ENCODE data around the gene HAVCR1.

Gene HAVCR1

DNA sequence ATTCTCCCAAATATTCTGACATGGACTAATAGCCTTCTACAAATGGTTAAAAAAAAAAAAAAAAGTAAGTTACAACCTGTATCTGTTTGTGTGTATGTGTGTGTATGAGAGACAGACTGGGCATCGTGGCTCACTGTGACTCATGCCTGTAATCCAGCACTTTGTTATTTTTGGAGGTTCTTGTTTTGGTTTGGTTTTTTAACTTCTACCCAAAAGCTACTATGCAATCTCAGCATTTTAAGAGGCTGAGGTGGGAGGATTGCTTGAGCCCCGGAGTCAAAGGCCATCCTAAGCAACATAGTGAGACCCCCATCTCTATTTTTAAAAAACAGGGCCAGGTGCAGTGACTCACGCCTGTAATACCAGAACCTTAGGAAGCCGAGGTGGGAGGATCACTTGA is 17.6 kb upstream of the HAVCR1 start:
- DNase-seq (ENCODE audit: insufficient read length, low spot score) (no peak), FAIRE-seq (peak; percentile 65)
- TF ChIP-seq SPI1 (IDR thresholded peaks at IDR 0.05; ENCODE audit: low read depth, low read length), result no peak
- TF ChIP-seq TAF1 (IDR thresholded peaks at IDR 0.05; ENCODE audit: low read depth, low read length), result no peak
- TF ChIP-seq PAX5 (IDR thresholded peaks at IDR 0.05; ENCODE audit: insufficient read depth, low read length, severe bottlenecking), result no peak
- no peak for TF ChIP-seq POU2F2 (IDR thresholded peaks at IDR 0.05; ENCODE audit: low read depth, low read length)
- no peak for TF ChIP-seq POLR2A (IDR thresholded peaks at IDR 0.05; ENCODE audit: low read depth, low read length)
- no peak for TF ChIP-seq POLR2AphosphoS5 (IDR thresholded peaks at IDR 0.05; ENCODE audit: low read depth, low read length)

DNA sequence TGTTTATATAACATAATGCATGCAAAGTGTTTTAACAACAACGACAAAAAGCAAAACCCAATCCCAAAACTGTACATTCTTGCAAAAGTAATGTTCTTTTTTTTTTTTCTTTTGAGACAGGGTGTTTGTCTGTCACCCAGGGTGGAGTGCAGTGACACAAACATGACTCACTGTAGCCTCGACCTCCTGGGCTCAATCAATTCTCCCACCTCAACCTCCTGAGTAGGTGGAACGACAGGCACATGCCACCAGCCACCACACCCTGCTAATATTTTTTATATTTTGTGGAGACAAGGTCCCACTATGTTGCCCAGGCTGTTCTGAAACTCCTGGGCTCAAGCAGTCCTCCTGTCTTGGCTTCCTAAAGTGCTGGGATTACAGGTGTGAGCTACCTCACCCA is 13.6 kb upstream of the HAVCR1 start:
- DNase-seq (ENCODE audit: insufficient read length, low spot score) (no peak), FAIRE-seq (peak; percentile 26)
- no peak for TF ChIP-seq POU2F2 (IDR thresholded peaks at IDR 0.05; ENCODE audit: low read depth, low read length)
- TF ChIP-seq TAF1 (IDR thresholded peaks at IDR 0.05; ENCODE audit: low read depth, low read length), result no peak
- TF ChIP-seq POLR2AphosphoS5 (IDR thresholded peaks at IDR 0.05; ENCODE audit: low read depth, low read length), result no peak
- no peak for TF ChIP-seq POLR2A (IDR thresholded peaks at IDR 0.05; ENCODE audit: low read depth, low read length)
- TF ChIP-seq PAX5 (IDR thresholded peaks at IDR 0.05; ENCODE audit: insufficient read depth, low read length, severe bottlenecking), result no peak
- TF ChIP-seq SPI1 (IDR thresholded peaks at IDR 0.05; ENCODE audit: low read depth, low read length), result no peak

DNA sequence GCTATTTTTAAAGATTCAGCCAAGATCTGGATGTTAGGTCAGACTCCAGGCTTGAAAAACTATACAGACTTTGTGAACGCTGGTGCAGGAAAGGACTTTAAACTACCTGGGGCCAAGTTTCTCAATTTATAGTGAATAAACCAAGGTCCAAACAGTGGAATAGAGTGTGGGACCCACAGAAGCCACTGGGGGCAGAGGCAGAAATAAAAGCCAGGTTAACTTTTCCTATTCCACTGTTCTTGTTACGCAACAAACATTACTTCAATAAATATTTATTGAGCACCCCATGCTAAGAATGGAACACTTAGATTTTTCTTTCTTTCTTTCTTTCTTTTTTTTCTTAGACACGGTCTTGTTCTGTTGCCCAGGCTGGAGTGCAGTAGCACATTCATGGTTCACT is 11.0 kb upstream of the HAVCR1 start:
- no peak for TF ChIP-seq TAF1 (IDR thresholded peaks at IDR 0.05; ENCODE audit: low read depth, low read length)
- TF ChIP-seq POLR2A (IDR thresholded peaks at IDR 0.05; ENCODE audit: low read depth, low read length), result no peak
- no peak for TF ChIP-seq SPI1 (IDR thresholded peaks at IDR 0.05; ENCODE audit: low read depth, low read length)
- no peak for TF ChIP-seq POLR2AphosphoS5 (IDR thresholded peaks at IDR 0.05; ENCODE audit: low read depth, low read length)
- no peak for TF ChIP-seq PAX5 (IDR thresholded peaks at IDR 0.05; ENCODE audit: insufficient read depth, low read length, severe bottlenecking)
- TF ChIP-seq POU2F2 (IDR thresholded peaks at IDR 0.05; ENCODE audit: low read depth, low read length), result no peak
- no peak for FAIRE-seq
- DNase-seq (ENCODE audit: insufficient read length, low spot score), result no peak

DNA sequence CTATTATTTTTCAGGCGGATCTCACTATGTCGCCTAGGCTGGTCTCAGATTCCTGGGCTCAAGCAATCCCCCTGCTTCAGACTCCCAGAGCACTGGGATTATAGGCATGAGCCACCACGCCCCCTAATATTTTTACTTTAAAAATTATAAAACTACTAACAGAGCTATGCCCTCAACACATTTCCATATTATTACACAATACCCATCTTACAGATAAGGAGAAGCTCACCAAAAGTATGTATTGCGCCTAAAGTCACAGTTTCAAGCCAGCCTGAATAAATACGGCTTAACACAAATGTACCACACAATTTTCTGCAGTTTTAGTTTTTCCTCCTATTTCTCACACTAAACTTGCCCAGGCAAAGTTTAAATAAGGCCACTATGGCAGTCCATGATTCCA is 9.9 kb upstream of the HAVCR1 start:
- FAIRE-seq (no peak), DNase-seq (ENCODE audit: insufficient read length, low spot score) (no peak)
- TF ChIP-seq TAF1 (IDR thresholded peaks at IDR 0.05; ENCODE audit: low read depth, low read length) (no peak), PAX5 (IDR thresholded peaks at IDR 0.05; ENCODE audit: insufficient read depth, low read length, severe bottlenecking) (no peak)

DNA sequence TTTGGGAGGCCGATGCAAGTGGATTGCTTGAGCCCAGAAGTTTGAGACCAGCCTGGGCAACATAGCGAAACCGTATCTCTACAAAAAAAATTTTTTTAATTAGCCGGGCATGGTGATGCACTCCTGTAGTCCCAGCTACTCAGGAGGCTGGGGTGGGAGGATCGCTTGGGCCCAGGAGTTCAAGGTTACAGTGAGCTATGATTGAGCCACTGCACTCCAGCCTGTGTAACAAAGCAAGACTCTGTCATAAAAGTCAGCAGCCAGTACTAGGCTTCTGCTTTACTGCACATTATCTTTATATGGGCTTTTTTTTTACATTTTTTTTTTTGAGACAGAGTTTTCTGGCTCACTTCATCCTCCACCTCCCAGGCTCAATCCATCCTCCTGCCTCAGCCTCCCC is 9.4 kb upstream of the HAVCR1 start:
- FAIRE-seq (no peak), DNase-seq (ENCODE audit: insufficient read length, low spot score) (no peak)
- TF ChIP-seq POU2F2 (IDR thresholded peaks at IDR 0.05; ENCODE audit: low read depth, low read length) (no peak), POLR2AphosphoS5 (IDR thresholded peaks at IDR 0.05; ENCODE audit: low read depth, low read length) (no peak), SPI1 (IDR thresholded peaks at IDR 0.05; ENCODE audit: low read depth, low read length) (no peak), POLR2A (IDR thresholded peaks at IDR 0.05; ENCODE audit: low read depth, low read length) (no peak), PAX5 (IDR thresholded peaks at IDR 0.05; ENCODE audit: insufficient read depth, low read length, severe bottlenecking) (no peak), TAF1 (IDR thresholded peaks at IDR 0.05; ENCODE audit: low read depth, low read length) (no peak)

DNA sequence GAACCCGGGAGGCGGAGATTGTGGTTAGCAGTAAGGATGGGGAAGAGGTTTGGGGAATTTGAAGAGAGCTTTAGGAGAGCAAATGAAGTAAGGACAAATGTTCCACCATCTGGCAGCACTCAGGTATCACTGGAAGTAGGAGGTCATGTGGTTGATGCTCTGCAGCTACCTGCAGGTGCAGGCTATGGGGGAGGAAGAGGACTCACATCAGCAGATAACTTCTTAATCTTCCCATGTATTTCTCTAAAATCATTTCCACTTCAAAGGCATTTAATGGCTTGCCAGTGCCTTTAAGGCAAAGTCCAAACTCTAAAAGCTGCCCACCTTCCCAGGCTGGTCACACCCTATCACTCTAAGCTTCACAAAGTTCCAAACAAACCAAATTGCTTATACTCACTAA is 8.1 kb upstream of the HAVCR1 start:
- FAIRE-seq (no peak), DNase-seq (ENCODE audit: insufficient read length, low spot score) (no peak)
- TF ChIP-seq SPI1 (IDR thresholded peaks at IDR 0.05; ENCODE audit: low read depth, low read length), result no peak
- no peak for TF ChIP-seq POU2F2 (IDR thresholded peaks at IDR 0.05; ENCODE audit: low read depth, low read length)
- no peak for TF ChIP-seq POLR2AphosphoS5 (IDR thresholded peaks at IDR 0.05; ENCODE audit: low read depth, low read length)
- TF ChIP-seq POLR2A (IDR thresholded peaks at IDR 0.05; ENCODE audit: low read depth, low read length), result no peak
- TF ChIP-seq TAF1 (IDR thresholded peaks at IDR 0.05; ENCODE audit: low read depth, low read length), result no peak
- TF ChIP-seq PAX5 (IDR thresholded peaks at IDR 0.05; ENCODE audit: insufficient read depth, low read length, severe bottlenecking), result no peak

DNA sequence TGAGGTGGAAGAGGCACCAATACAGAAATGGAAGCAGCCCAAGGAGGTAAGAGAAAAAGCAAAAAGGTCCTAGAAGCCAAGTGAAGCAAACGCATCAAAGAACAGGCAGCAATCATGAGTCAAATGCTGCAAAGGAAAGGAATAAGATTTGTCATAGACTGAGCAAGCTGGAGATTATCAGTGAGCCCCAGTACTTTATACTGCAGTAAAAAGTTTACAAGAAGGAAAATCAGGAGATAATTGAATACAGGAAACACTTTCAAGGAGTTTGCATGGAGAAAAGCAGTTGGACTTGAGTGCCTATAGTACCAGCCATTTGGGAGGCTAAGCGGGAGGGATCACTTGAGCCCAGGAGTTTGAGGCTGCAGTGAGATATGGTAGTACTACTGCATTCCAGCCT is 7.2 kb upstream of the HAVCR1 start:
- TF ChIP-seq POLR2A (IDR thresholded peaks at IDR 0.05; ENCODE audit: low read depth, low read length) (no peak), POLR2AphosphoS5 (IDR thresholded peaks at IDR 0.05; ENCODE audit: low read depth, low read length) (no peak), POU2F2 (IDR thresholded peaks at IDR 0.05; ENCODE audit: low read depth, low read length) (no peak), PAX5 (IDR thresholded peaks at IDR 0.05; ENCODE audit: insufficient read depth, low read length, severe bottlenecking) (no peak), SPI1 (IDR thresholded peaks at IDR 0.05; ENCODE audit: low read depth, low read length) (no peak), TAF1 (IDR thresholded peaks at IDR 0.05; ENCODE audit: low read depth, low read length) (no peak)
- no peak for DNase-seq (ENCODE audit: insufficient read length, low spot score)
- no peak for FAIRE-seq

DNA sequence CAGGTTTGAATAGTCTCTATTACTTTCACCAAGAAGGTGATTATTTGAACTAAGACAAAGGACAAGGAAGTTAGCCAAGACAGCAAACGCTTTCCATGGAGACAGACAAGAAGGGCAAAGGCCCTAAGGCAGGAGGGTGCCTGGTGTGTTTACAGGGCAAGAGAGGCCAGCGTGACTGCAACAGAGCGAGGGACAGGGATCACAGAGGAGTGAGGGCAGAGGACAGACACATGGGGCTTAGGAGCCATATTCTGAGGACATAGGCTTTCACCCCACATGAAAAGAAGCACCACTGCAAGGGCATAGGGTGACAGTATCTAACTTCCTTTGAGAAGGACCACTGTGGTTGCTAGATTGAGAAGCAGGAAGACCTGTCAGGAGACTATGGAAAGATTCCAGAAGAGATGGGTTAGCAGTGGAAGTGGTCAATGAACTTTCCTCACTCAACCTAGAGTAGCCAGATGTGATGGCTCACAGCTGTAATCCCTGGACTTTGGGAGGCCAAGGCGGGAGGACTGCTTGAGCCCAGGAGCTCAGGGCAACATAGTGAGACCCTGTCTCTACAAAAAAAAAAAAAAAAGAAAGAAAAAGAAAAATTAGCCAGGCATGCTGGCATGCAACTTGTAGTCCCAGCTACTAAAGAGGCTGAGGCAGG is 5.0 kb upstream of the HAVCR1 start:
- FAIRE-seq, result no peak
- TF ChIP-seq TAF1 (IDR thresholded peaks at IDR 0.05; ENCODE audit: low read depth, low read length), result no peak
- TF ChIP-seq POU2F2 (IDR thresholded peaks at IDR 0.05; ENCODE audit: low read depth, low read length), result no peak
- no peak for TF ChIP-seq SPI1 (IDR thresholded peaks at IDR 0.05; ENCODE audit: low read depth, low read length)
- no peak for TF ChIP-seq POLR2AphosphoS5 (IDR thresholded peaks at IDR 0.05; ENCODE audit: low read depth, low read length)
- no peak for TF ChIP-seq POLR2A (IDR thresholded peaks at IDR 0.05; ENCODE audit: low read depth, low read length)
- TF ChIP-seq PAX5 (IDR thresholded peaks at IDR 0.05; ENCODE audit: insufficient read depth, low read length, severe bottlenecking), result no peak
- no peak for DNase-seq (ENCODE audit: insufficient read length, low spot score)

DNA sequence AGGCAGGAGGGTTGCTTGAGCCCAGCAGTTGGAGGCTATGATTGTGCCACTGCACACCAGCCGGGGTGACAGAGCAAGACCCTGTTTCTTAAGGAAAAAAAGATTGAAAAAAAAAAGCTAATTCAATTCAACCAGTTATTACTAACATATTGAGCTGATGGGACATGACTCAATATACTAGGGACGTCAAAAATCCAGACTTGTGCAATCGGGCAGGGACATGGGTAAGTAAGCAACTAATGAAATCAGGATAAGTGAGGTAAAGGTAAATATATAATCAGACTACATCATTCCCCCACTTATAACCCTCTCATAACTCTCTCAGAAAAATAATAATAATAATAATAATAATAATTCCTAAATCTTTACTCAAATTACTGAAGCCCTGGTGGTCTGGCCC is 975 bp upstream of the HAVCR1 start:
- no peak for FAIRE-seq
- no peak for TF ChIP-seq PAX5 (IDR thresholded peaks at IDR 0.05; ENCODE audit: insufficient read depth, low read length, severe bottlenecking)
- no peak for TF ChIP-seq TAF1 (IDR thresholded peaks at IDR 0.05; ENCODE audit: low read depth, low read length)
- TF ChIP-seq POLR2A (IDR thresholded peaks at IDR 0.05; ENCODE audit: low read depth, low read length), result no peak
- TF ChIP-seq POU2F2 (IDR thresholded peaks at IDR 0.05; ENCODE audit: low read depth, low read length), result no peak
- TF ChIP-seq SPI1 (IDR thresholded peaks at IDR 0.05; ENCODE audit: low read depth, low read length), result no peak
- TF ChIP-seq POLR2AphosphoS5 (IDR thresholded peaks at IDR 0.05; ENCODE audit: low read depth, low read length), result no peak
- no peak for DNase-seq (ENCODE audit: insufficient read length, low spot score)
